ENCODE results near the gene SGK2. TPM values are rescaled to one million over a fixed set of nuclear protein-coding genes. Genes with fewer than 3 reads are reported as not detected.

Gene SGK2
- total and polyA plus RNA-seq, 4 experiments from 2014 or later, result 0.70 to 1.6 TPM; not detected in 2

DNA sequence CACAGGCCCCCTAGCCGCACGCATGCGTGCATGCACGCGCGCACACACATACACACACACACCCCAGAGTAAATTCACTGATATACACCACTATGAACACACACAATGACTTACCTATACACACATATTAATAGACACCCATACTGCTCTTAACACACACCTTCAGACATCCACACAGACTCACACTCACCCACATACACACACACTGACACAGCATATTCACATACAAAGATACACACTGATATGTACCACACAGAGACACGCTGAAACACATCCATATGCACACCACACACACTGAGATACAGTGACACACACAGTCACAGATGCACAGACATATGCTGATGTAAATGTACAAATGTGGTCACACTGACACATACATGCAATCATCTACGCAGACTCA lies 5.6 kb downstream of the SGK2 start:
- Histone ChIP-seq H3K36me3 (ENCODE audit: insufficient read depth, low read length) (no peaks in the 10 kb centered on the region), H3K27ac (ENCODE audit: low read depth, low read length) (no peak overlapping the region), H3K4me1 (ENCODE audit: insufficient read depth, low read length) (no peaks in the 10 kb centered on the region), H3K4me3 (ENCODE audit: low read length in 2 of 2) (no peak overlapping the region), H3K27me3 (ENCODE audit: insufficient read depth, low read length) (no peaks in the 10 kb centered on the region), H3K9me3 (ENCODE audit: control insufficient read depth in 1 of 2, low read length in 2 of 2) (no peaks in the 10 kb centered on the region)
- intact Hi-C loops (cut with micrococcal nuclease), result no loop called here
- no peaks in the 10 kb centered on the region for H3K9me3 Mint-ChIP-seq
- H3K27me3 Mint-ChIP-seq, result no peaks in the 10 kb centered on the region
- ChIA-PET POLR2A (ENCODE audit: partially characterized antibody) (no interaction called here), CTCF (ENCODE audit: partially characterized antibody) (no interaction called here)
- H3K27ac Mint-ChIP-seq, result peak overlapping the region in 1 of 7 donors; percentile 0
- H3K4me1 Mint-ChIP-seq, result no peaks in the 10 kb centered on the region
- no peak overlapping the region for H3K4me3 Mint-ChIP-seq
- DNase-seq, result no peak
- H3K36me3 Mint-ChIP-seq, result no peaks in the 10 kb centered on the region

DNA sequence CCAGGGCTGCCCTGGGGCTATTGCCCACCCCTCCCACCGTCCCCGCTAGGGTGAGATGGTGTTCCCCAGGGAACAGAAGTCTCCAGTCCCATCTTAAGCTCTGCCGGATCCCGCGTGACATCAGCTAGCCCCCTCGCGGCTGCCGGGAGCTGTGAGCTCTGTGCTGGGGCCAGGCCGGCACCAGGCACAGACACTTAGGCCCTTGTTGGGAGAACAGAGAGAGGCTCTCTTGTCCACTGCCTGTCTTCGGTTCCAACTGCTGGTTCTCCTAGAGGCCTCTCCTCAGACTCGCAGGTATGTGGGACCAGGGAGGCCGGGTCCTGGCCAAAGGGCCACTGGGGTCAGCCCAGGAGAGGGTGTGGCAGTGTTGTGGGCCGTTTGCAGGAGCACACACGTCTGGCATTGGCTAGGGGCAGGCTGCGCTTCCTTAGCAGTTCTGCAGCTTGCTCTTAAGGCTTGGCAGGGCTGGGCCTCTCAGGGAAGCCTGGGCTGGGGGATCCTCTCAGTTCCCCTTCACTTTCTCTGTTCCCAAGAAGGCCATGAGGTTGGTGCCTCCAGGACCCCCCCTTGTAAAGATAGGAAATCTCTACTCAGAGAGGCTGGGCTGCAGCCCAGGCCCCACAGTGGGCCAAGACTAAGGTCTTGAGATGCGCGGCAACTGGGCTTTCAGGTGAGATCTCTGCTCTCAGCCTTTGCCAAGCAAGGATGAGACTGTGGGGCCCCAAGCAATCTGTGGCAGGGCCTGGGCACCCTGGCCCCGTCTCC lies 6.3 kb downstream of the SGK2 start:
- Mint-ChIP-seq H3K4me1 (no peaks in the 10 kb centered on the region), H3K4me3 (no peak overlapping the region), H3K36me3 (no peaks in the 10 kb centered on the region), H3K27ac (no peak overlapping the region), H3K27me3 (no peaks in the 10 kb centered on the region), H3K9me3 (no peaks in the 10 kb centered on the region)
- Histone ChIP-seq H3K9me3 (ENCODE audit: control insufficient read depth in 1 of 2, low read length in 2 of 2) (no peaks in the 10 kb centered on the region), H3K4me1 (ENCODE audit: insufficient read depth, low read length) (no peaks in the 10 kb centered on the region), H3K36me3 (ENCODE audit: insufficient read depth, low read length) (no peaks in the 10 kb centered on the region), H3K27me3 (ENCODE audit: insufficient read depth, low read length) (no peaks in the 10 kb centered on the region), H3K27ac (ENCODE audit: low read depth, low read length) (no peak overlapping the region), H3K4me3 (ENCODE audit: low read length in 2 of 2) (no peak overlapping the region)
- intact Hi-C loops (cut with micrococcal nuclease), result no loop called here
- CTCF ChIA-PET (ENCODE audit: partially characterized antibody), result no interaction called here
- POLR2A ChIA-PET (ENCODE audit: partially characterized antibody), result no interaction called here
- no peak for DNase-seq

DNA sequence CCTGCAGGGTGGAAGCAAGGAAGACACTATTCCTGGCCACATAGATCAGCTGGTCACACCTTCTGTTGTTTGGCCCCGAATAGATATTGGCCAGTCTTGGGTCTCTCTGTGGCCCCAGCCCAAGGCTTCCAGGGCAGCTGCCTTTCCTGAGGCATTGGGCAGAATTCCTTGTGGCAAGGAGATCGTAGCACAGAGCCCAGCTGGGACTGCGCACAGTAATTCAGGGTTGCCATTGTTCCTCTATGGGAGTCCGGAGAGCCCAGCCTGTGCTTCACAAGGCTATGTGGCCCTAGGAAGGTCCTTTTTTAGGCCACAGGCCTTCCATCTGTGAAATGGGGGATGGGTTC lies 6.9 kb downstream of the SGK2 start:
- no peaks in the 10 kb centered on the region for H3K36me3 Mint-ChIP-seq
- POLR2A ChIA-PET (ENCODE audit: partially characterized antibody), result no interaction called here
- H3K27ac ChIP-seq (ENCODE audit: low read depth, low read length), result no peak overlapping the region
- no peaks in the 10 kb centered on the region for H3K9me3 Mint-ChIP-seq
- no peak overlapping the region for H3K27ac Mint-ChIP-seq
- no peak overlapping the region for H3K4me3 ChIP-seq (ENCODE audit: low read length in 2 of 2)
- no peaks in the 10 kb centered on the region for H3K4me1 Mint-ChIP-seq
- no peaks in the 10 kb centered on the region for H3K27me3 Mint-ChIP-seq
- no peak overlapping the region for H3K4me3 Mint-ChIP-seq
- intact Hi-C loops (cut with micrococcal nuclease), result no loop called here
- H3K4me1 ChIP-seq (ENCODE audit: insufficient read depth, low read length), result no peaks in the 10 kb centered on the region
- H3K27me3 ChIP-seq (ENCODE audit: insufficient read depth, low read length), result no peaks in the 10 kb centered on the region
- H3K9me3 ChIP-seq (ENCODE audit: control insufficient read depth in 1 of 2, low read length in 2 of 2), result no peaks in the 10 kb centered on the region
- CTCF ChIA-PET (ENCODE audit: partially characterized antibody), result no interaction called here
- DNase-seq, result no peak
- H3K36me3 ChIP-seq (ENCODE audit: insufficient read depth, low read length), result no peaks in the 10 kb centered on the region

DNA sequence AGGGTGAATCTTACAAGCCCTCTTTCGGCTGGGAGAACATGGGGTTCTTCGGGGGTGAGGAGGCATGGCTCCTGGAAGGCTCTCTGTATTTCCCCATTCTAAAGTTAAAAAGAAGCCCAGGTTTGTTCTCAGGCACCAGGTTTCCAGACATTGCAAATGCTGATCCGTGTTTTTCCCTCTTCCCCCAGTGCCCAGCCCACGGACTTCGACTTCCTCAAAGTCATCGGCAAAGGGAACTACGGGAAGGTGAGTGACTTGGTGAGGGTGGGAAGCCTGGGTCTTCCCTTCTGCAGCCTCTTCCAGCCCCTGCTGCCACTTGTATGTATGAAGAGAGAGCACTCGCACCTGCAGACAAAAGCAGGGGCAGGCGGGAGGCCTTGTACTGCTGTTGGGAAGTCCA lies 8.7 kb downstream of the SGK2 start:
- peak overlapping the region in 1 of 7 donors; percentile 46 for H3K27ac Mint-ChIP-seq
- Histone ChIP-seq H3K36me3 (ENCODE audit: insufficient read depth, low read length) (no peaks in the 10 kb centered on the region), H3K27ac (ENCODE audit: low read depth, low read length) (no peak overlapping the region), H3K4me1 (ENCODE audit: insufficient read depth, low read length) (no peaks in the 10 kb centered on the region), H3K4me3 (ENCODE audit: low read length in 2 of 2) (no peak overlapping the region), H3K27me3 (ENCODE audit: insufficient read depth, low read length) (no peaks in the 10 kb centered on the region), H3K9me3 (ENCODE audit: control insufficient read depth in 1 of 2, low read length in 2 of 2) (no peaks in the 10 kb centered on the region)
- no peaks in the 10 kb centered on the region for H3K27me3 Mint-ChIP-seq
- H3K4me3 Mint-ChIP-seq, result no peak overlapping the region
- intact Hi-C loops (cut with micrococcal nuclease), result no loop called here
- no peaks in the 10 kb centered on the region for H3K4me1 Mint-ChIP-seq
- no peaks in the 10 kb centered on the region for H3K36me3 Mint-ChIP-seq
- H3K9me3 Mint-ChIP-seq, result no peaks in the 10 kb centered on the region
- ChIA-PET POLR2A (ENCODE audit: partially characterized antibody) (no interaction called here), CTCF (ENCODE audit: partially characterized antibody) (no interaction called here)
- DNase-seq, result no peak

DNA sequence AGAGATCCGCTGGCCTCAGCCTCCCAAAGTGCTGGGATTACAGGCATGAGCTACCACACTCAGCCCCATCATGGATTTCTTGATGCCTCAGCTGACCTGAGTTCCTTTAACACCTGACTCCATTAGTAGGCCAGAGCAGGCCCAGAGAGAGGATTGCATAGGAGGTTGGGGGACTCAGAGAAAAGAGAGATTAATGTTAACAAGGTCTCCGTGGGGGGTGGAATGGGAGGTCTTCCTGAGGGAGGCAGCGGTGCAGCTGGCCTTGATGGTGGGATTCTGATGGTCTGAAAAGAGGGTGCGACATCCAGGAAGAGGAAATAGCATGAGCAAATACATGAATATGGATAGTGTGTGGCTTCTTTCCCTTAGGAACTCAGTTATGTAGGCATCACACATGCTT lies 9.9 kb downstream of the SGK2 start:
- Histone ChIP-seq H3K4me1 (ENCODE audit: insufficient read depth, low read length) (no peaks in the 10 kb centered on the region), H3K27me3 (ENCODE audit: insufficient read depth, low read length) (no peaks in the 10 kb centered on the region), H3K4me3 (ENCODE audit: low read length in 2 of 2) (no peak overlapping the region), H3K9me3 (ENCODE audit: control insufficient read depth in 1 of 2, low read length in 2 of 2) (no peaks in the 10 kb centered on the region), H3K36me3 (ENCODE audit: insufficient read depth, low read length) (no peaks in the 10 kb centered on the region), H3K27ac (ENCODE audit: low read depth, low read length) (no peak overlapping the region)
- POLR2A ChIA-PET (ENCODE audit: partially characterized antibody), result no interaction called here
- Mint-ChIP-seq H3K27me3 (no peaks in the 10 kb centered on the region), H3K4me3 (no peak overlapping the region), H3K36me3 (no peaks in the 10 kb centered on the region), H3K4me1 (no peaks in the 10 kb centered on the region), H3K27ac (no peak overlapping the region), H3K9me3 (no peaks in the 10 kb centered on the region)
- CTCF ChIA-PET (ENCODE audit: partially characterized antibody), result no interaction called here
- no peak for DNase-seq
- intact Hi-C loops (cut with micrococcal nuclease), result no loop called here

DNA sequence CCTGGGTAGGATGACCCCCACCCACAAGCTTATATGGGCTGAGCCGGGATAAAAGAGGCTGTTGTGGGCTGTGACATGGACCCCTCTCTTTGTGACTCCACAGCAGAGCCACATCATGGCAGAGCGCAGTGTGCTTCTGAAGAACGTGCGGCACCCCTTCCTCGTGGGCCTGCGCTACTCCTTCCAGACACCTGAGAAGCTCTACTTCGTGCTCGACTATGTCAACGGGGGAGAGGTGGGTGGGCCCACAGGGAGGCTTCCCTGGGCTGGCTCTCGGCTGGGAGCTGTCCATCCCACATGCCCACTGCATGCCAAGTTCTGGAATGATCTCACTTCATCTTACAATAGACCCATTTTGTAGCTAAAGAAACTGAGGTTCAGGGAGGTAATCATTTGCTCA lies 10.5 kb downstream of the SGK2 start:
- no peaks in the 10 kb centered on the region for H3K9me3 Mint-ChIP-seq
- no peaks in the 10 kb centered on the region for H3K4me1 ChIP-seq (ENCODE audit: insufficient read depth, low read length)
- H3K27ac ChIP-seq (ENCODE audit: low read depth, low read length), result no peak overlapping the region
- no peaks in the 10 kb centered on the region for H3K27me3 Mint-ChIP-seq
- no peak for DNase-seq
- H3K4me3 Mint-ChIP-seq, result no peak overlapping the region
- ChIA-PET POLR2A (ENCODE audit: partially characterized antibody) (no interaction called here), CTCF (ENCODE audit: partially characterized antibody) (no interaction called here)
- H3K4me1 Mint-ChIP-seq, result no peaks in the 10 kb centered on the region
- no peaks in the 10 kb centered on the region for H3K36me3 Mint-ChIP-seq
- H3K36me3 ChIP-seq (ENCODE audit: insufficient read depth, low read length), result no peaks in the 10 kb centered on the region
- H3K27ac Mint-ChIP-seq, result no peak overlapping the region
- H3K9me3 ChIP-seq (ENCODE audit: control insufficient read depth in 1 of 2, low read length in 2 of 2), result no peaks in the 10 kb centered on the region
- H3K27me3 ChIP-seq (ENCODE audit: insufficient read depth, low read length), result no peaks in the 10 kb centered on the region
- no peak overlapping the region for H3K4me3 ChIP-seq (ENCODE audit: low read length in 2 of 2)
- intact Hi-C loops (cut with micrococcal nuclease), result no loop called here

DNA sequence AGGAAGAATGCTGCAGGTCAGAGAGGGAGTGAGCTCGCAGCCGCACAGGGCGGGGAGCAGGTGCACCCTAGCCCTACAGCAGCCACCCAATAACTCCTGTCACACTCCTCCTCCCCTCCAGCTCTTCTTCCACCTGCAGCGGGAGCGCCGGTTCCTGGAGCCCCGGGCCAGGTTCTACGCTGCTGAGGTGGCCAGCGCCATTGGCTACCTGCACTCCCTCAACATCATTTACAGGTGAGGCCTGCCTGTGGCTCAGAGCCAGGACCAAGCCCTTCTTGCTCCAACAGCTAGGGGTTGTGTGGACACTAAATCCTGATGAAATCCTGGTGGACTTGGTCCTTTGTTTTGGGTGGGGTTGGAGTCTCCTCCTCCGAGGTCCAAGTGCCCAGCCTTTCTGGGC lies 11.7 kb downstream of the SGK2 start:
- ChIA-PET CTCF (ENCODE audit: partially characterized antibody) (no interaction called here), POLR2A (ENCODE audit: partially characterized antibody) (no interaction called here)
- Mint-ChIP-seq H3K27me3 (no peaks in the 10 kb centered on the region), H3K4me1 (no peaks in the 10 kb centered on the region), H3K9me3 (no peaks in the 10 kb centered on the region), H3K27ac (no peak overlapping the region), H3K36me3 (no peaks in the 10 kb centered on the region), H3K4me3 (no peak overlapping the region)
- intact Hi-C loops (cut with micrococcal nuclease), result no loop called here
- Histone ChIP-seq H3K27ac (ENCODE audit: low read depth, low read length) (no peak overlapping the region), H3K27me3 (ENCODE audit: insufficient read depth, low read length) (no peaks in the 10 kb centered on the region), H3K36me3 (ENCODE audit: insufficient read depth, low read length) (no peaks in the 10 kb centered on the region), H3K9me3 (ENCODE audit: control insufficient read depth in 1 of 2, low read length in 2 of 2) (no peaks in the 10 kb centered on the region), H3K4me1 (ENCODE audit: insufficient read depth, low read length) (no peaks in the 10 kb centered on the region), H3K4me3 (ENCODE audit: low read length in 2 of 2) (no peak overlapping the region)
- DNase-seq, result no peak

DNA sequence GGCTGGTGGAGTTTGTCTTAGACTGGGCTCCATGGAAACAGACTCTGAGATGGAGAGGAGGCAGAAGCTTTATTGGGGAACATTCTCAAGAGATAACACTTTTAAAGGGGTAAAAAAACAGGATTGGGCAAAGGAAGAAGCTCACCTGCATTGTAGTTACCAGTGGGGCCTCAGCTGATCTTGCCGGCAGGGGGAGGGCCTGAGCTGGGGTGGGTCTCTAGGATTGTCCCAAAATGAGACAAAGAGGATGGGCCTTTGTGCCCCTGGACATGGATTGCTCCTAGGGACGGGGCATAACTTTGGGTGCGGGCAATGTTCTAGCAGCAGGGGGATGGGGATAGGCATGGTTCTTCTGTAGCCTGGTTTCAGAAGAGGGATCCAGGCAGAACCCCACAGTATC lies 12.5 kb downstream of the SGK2 start:
- ChIA-PET CTCF (ENCODE audit: partially characterized antibody) (no interaction called here), POLR2A (ENCODE audit: partially characterized antibody) (no interaction called here)
- Histone ChIP-seq H3K36me3 (ENCODE audit: insufficient read depth, low read length) (no peaks in the 10 kb centered on the region), H3K4me3 (ENCODE audit: low read length in 2 of 2) (no peak overlapping the region), H3K4me1 (ENCODE audit: insufficient read depth, low read length) (no peaks in the 10 kb centered on the region), H3K27me3 (ENCODE audit: insufficient read depth, low read length) (no peaks in the 10 kb centered on the region), H3K27ac (ENCODE audit: low read depth, low read length) (no peak overlapping the region), H3K9me3 (ENCODE audit: control insufficient read depth in 1 of 2, low read length in 2 of 2) (no peaks in the 10 kb centered on the region)
- no peak overlapping the region for H3K4me3 Mint-ChIP-seq
- H3K27me3 Mint-ChIP-seq, result no peaks in the 10 kb centered on the region
- no peak for DNase-seq
- H3K36me3 Mint-ChIP-seq, result no peaks in the 10 kb centered on the region
- H3K27ac Mint-ChIP-seq, result no peak overlapping the region
- H3K4me1 Mint-ChIP-seq, result no peaks in the 10 kb centered on the region
- intact Hi-C loops (cut with micrococcal nuclease), result no loop called here
- no peaks in the 10 kb centered on the region for H3K9me3 Mint-ChIP-seq

Measured in CD4-positive, alpha-beta memory T cell (primary cell).